Right hindlimb (tissue), 1 donor: ENCODE measurements around the gene GNG12.

ENCODE experiments used
- DNase-seq: peaks from one replicate; pipeline ENCODE4 v3.0.0-alpha.2; 2018

The GNG12 gene

DNA sequence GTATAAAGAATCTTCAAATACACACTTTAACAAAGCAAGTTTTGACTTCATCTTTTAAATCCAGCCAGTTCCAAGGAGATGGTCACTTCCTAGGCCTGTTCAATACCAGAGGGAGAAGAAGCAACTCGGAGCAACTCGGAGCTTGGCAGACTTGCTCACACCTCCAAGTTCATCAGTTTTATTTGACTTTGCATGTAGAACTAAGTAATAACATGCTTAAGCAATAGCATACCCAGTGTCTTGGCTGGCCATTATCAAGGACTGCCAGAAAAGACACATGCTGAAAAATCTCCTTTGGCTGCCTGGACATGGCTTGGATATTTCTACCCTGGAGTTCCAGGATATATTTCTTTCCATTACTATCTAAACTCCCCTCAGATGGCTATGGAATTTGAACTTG is 52.6 kb downstream of the GNG12 start:
- peak; percentile 31 for DNase-seq

DNA sequence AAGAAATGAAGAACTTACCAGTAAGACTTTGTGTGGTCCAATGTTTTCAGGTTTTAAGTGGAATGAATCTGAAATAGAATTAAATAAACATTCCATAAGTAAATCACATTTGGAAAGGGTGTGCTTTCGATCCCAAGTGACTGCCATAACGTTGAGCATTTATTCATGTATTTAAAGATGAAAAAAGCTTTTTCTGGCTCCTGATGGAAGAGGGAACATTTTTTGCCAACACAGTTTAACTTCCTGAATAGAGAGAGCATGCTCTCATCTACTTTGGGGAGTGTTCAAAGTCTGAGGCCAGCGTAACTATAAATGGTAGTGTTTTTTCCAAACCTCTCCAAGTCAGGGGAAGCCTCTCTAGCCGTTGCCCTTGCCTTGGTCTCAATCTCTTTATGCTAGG is 55.8 kb downstream of the GNG12 start:
- no peak for DNase-seq

DNA sequence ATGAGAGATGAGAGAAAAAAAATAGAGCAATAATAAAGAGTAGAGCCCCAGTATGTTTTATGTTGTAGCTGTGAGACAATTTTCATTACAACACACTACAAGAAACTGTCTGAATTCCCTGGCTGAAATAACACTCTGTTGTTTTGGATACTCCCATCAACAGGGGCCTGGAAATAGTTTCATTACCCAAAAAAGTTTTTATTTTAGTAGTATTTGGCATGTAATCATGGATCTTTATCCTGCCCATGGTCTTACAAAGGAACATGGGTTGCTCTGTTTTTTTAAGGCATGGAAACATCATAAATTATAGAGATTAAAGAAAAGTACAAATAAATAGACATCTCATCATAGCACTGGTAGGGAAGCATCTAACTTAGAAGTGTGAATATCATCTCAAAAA is 56.3 kb downstream of the GNG12 start:
- DNase-seq: no peak

DNA sequence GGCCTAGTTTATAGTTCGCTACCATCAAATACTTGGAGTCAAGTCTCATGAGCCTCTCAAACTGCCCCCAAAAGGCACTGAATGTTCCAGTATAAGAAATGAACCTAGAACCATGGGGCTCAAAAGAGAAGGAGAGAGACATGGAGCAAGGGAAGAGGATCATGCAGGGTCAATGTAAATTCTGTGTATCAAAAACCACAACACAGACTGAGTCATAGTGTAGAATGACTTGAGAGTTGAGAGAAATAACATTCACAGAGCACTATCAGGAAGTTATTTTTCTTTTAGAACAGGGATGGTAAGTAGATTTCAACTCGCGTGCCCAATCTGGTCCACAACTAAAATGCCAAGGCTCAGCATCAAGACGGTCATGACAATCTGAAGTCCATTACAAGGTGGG is 59.8 kb downstream of the GNG12 start:
- DNase-seq: no peak

DNA sequence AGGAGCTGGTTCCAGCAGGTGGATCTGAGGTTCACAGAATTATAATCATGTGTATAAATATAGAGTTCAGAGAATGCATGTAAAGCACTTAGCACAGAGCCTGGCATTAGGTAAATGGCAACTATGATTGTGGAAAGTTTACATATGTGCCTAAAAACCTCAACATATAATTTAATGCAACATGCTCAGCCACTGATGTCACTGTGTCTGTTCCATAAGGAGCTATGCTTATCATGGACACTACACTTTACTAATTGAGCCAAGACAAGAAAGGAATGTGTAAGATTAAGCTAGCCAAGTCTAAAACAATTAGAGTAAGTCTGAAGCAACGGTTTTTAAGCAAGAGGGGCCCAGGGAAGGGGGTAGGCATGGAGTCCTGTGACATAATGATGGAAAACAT is 61.5 kb downstream of the GNG12 start:
- peak; percentile 49 for DNase-seq

DNA sequence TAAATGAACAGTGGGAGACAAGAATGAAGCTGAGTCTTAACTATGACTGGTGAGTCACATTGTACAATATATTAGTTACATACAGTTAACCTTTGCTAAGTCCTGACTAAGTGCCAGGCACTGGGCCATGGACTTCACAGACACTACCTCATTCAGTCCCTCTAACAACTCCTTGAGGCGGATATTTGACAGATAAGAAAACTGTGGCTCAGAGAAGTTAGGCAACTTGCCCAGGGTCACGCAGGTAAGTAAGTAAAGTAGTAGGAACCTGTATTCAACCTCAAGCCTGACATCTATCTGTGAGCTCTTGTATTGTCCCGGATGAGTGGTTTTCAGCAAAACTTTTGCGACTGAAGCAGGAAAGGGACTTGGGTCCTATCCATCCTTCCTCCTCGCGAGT is 62.1 kb downstream of the GNG12 start:
- no peak for DNase-seq

DNA sequence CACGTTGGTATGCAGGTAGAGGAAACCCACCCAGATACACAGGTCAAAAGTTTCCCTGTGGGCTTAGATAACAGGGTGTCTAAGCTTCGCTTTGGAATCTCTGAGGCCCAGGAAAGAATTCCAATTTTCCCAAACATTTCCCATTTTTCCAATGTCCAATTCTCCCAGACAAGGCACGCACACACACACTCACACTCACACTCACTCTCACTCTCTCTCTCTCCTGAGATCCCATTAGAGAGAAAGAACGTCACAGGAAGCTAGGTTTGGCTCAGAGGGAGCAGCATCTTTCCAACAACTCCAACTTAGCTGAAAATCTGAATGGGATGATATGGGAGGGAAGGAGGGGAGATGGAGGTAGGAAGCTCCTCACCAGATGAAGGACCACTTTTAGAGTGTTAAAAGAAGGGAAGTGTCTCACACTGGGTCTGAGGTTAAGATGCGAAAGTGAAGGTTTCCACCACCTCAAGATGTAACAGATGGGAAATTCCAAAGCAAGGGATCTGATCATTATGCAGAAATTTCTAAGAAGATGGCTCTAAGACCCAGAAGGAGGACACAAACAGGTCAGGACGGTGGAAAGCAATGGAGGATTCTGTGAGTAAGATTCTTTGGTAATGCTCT is 63.5 kb downstream of the GNG12 start:
- no peak for DNase-seq

DNA sequence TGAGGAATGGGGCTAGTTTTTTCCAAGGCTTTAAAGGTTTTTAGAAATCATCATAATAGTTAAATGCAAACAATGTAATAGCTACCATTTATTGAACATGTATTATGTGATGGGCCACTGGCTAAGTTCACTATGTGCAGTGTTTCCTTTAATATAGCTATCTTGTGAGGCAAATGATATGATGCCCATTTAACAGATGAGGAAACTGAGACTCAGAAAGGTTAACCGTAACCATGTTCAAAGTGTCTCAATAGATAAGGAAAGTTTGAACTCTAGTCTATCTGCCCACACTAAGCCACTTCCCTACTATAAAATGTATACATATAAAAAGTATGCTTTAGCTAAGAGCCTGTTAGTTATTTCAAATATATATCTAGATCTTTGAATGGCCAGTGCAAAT is 64.8 kb downstream of the GNG12 start:
- no peak for DNase-seq

DNA sequence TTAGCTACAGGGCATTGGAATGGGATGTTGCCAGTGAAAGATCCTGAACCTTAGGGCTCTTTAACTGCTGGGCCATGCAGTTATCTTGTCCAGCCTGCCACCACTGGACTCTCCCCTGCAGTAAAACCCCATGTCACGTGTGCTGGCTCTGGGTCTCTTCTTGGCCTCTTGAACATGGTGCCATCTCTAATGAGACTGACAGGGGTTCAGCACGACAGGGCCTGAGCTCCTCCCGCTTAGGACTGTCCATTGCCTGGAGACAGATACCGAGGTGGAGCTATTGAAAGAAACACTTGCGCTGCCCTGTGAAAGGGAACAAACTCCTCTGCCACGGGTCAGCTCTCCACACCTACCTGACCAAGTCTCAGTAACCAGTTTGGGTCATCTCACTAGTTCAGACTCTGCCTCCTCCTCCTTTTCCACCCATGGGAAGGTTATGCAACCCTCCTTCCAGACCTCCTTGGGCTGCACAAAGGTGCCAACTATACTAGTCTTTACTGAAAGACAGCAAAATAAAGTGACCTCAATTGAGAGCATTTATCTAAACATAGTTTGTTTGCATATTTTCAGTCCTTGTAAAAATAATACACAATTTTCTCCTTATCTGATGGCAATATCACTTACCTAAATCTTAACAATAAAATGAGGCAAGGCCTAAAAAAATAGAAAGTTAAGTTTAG is 66.0 kb downstream of the GNG12 start:
- DNase-seq: no peak

DNA sequence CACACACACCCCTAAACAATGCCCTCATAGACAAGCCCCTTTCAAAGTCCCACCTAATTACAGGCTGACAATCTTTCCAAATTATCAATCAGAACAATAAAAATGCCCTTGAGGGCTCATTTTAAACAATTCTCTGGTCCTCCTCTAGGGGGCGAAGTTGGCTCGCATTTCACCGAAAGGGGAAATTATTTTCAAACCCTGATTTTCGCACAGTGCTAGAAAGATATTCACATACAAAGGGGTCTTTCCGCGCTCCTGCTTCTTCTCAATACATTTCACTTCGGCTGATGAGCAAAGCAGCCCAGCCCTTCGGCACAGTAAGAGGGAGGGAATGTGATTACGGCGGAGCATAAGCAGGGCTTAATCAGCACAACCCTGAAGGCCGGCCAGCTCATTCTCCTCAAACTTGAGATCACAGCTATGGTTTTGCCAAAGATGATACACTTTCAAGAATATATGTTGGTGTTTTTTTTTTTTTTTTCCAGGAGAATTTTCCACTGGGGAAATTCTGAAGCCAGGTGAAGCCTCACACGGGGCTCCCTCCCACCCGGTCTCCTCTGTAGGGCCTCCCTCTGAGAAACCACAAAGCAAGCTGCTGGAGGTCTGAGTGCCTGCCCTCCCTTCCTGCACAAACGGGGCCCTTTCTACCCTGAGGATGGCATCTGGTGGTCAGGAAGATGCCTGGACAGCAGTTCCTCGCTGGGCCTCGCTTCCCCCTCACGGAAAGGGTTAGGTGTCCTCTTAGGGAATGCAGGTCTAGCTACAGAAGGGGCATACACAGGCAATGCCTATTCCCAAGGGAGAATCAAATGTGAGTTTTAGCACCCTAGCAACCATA is 66.9 kb downstream of the GNG12 start:
- DNase-seq: peak; percentile 70

DNA sequence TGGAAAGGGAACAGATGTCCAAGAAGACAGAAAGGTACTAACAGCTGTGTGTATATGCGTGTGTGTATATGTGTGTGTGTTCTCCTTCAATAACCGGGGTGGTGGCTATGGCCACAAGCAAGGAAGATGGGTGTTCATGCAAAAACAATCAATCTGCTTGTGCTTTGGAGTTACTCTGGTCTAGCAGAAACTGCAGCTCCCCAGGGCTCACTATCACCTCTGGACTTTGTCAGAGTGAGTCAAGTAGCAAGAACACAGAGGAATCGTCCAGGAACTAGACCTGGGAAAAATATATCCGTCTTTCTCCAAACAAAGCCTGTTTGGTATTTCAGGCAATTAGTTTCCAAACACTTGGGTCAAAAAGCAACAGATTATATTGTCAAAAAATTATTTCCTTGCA is 68.6 kb downstream of the GNG12 start:
- DNase-seq: no peak

DNA sequence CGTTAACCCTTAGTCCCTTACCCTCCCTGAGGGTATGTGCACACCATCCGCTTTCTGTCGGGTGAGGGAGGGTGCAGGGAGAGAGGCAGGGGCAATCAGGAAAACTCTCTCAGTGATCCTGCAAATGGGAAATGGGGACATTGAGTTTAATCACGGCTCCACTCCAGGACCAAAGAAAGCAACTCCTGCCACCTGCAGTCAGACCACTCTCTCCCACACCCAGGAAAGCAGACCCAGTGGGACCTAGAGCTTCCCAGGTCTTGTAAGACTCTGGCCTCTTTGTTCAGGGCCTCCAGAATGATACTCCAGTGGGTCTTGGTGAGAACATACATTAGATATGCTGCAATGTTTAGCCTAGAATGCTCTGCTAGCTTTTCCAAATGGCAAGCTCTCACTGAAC is 71.5 kb downstream of the GNG12 start:
- no peak for DNase-seq

DNA sequence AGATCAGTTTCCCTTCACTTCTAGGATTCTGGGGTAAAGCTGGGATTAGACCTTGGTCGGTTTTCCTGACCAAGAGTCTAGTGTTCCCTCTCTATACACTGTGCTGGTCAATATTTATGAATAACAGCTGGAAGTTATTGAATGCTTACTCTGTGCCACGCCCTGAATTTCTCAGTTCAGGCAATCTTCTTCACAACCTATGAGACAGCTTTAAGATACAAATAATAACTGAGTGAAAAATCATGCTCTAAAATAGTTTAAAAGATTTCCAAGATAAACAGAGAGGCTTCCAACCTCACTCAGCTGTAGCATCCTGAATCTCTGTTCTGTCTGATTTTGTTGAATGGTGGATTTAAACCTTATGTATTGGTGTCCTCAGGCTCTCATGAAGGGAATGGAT is 72.2 kb downstream of the GNG12 start:
- no peak for DNase-seq

DNA sequence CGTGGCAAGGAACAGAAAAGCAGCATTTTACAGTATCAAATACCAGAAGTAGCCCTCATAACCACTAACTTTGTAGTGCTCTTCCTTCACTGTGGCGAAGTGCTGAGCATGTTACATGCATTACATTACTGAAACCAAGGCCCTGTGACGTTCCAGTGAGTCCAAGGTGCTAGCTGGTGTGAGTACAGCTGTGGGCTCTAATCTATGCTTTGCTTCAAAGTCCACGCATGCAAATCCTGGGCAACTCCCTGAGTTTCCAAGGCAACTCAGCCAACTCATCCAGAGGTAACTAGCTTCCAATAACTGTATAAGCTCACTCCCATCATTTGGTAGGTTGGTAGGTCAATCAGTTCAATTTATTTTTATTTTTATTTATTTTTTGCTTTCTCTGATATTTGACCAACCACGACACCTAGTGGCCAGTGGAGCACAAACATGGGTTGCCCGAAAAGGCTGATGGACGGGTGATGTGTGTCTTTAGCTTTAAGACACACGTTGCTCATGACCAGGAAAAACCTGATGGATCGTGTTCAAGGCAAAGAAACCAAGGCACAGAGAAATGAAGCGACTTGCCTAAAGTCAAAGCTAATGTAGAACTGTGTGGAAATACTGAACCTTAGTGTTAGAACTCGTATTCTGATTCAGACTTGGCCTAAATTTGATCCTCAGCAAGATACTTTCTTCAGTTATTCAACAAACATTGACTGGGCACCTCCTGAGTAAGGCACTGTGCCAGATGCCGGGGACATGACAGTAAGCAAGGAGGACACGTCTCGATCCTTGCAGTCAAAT is 73.0 kb downstream of the GNG12 start:
- DNase-seq: peak; percentile 57

DNA sequence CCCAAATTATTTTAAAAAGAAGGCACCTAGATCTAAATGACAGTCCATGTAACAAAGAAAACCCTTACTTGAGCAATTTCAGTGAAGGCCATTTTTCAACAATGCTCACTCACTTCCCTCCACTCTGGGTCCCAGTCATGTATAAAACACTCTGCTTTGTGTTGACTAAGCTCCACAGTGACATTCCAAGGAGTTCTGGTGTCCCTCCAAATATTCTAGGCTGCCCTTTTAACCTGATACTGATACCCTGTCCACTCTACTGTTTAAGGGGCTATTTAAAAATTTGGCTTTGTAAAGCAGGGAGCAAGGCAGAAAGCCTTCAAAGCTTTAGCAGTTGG is 73.6 kb downstream of the GNG12 start:
- DNase-seq: no peak

DNA sequence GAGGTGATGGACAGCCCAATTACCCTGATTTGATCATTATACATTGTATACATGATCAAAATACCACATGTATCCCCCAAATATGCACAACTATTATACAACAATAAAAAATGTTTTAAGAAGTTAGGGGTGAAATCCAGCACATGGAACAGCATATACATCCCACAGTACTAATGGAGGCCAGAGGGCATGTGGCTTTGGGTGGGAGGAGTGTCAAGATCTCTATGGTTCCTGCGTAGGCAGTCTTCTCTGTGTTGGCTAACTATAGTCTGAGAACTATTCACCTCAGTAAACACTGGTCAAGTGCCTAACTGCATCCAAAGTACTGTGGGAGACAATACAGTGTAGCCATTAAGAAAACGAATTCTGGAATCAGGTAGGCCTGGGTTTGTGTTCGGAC is 74.2 kb downstream of the GNG12 start:
- no peak for DNase-seq

DNA sequence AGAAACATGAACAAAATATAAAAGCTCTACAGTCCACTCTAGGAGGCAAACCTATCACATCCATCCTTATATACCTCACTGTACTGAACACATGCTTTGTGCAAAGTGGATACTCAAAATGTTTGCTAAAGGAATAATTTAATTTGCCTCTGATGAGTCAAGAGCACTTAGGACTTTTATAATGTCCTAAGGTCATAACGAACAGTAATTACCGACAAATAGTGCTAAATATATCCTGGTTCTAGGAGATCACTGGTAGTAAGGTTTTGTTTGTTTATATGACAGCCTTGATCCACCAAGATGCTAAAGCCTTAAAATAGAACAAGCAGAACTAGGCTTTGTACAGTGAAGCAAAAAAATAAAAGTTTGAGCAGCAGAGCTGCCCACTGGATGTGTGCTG is 77.6 kb downstream of the GNG12 start:
- DNase-seq: no peak

DNA sequence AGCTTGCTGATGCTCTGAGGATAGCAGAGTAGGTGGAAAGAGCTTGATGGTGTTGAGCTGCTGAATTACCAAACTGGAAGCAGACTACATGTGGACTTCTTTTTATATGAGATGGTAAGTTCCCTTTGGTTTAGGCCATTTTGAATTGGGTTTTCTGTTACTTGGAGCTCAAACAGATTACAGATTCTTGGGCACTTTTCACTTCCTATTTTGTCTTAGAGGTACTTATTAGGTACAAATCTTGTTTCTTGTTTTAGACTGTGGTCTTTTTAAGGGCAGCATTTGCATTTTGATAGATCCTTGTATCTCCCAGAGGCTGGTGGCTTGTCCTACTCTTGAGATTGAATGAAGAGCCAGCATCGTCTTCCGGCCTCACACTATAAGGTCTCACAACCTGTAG is 78.1 kb downstream of the GNG12 start:
- no peak for DNase-seq

DNA sequence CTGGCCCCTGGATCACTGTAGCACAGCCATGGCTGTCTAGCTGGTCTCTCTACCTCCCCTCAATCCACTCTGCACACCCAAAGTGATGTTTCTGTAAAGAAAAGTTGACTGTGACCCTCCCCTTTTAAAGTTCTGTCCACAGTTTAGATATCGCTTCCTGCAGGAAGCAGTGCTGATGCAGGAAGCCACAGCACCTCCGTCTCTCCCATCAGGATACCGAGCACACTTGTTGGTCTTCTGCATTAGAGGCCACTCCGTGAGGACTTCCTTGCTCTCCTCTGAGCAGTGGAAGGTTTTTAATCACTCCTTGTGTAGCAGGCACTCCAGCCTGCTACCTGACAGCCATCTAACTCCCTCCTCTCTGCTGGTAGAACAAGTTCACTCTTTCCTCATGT is 78.7 kb downstream of the GNG12 start:
- DNase-seq: no peak

DNA sequence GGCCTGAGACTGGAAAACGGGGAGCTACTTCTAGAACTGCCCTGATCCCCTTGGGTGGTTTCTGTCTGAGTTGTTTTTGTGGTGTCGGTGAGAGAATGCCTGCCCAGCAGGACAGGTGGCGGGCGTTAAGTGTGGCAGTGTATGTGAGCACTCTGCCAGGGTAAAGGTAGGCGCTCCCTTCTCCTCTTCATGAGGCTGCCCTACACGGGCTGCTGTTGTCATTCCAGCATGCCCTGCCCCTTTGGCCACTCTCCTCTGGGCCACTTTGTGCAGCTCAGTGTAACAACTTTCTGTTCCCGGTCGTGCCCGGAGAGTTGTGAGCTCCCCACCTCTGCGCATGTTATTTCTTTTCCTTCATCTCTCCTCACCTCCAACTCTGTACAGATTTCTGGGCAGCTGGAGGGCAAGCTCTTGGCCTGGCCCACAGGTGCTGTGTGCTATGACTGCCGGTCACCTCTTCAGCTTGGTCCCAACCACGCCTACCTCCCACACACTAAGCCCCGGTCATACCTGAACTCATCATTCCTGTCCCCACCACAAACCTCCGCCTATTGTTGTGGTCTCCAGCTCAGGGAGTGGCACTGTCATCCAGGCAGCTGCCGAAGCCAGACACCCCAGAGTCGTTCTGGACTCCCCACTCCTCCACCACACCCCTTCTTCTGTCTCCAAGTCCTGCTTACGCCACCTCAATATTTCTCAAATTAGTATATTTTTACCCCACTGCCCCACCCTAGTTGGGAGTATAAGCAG is 79.3 kb downstream of the GNG12 start:
- DNase-seq: no peak

DNA sequence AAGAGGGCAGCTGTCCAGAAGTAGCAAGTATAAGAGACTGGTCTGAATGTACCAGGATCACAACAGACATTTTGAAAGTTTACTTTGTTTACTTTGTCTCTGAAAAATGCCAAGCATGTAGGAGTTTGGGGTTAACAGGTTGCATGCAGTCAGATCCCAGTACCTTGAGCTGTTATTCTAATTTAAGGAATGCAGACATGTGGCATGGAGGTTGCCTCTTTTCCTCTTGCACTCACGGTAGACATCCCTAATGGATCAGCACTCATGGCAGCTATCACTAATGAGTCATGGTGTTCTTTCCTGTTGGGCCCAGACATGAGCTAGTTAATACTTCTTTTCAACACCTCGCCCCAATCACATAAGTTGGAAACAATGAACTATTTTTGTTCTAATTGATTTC is 81.0 kb downstream of the GNG12 start:
- no peak for DNase-seq

DNA sequence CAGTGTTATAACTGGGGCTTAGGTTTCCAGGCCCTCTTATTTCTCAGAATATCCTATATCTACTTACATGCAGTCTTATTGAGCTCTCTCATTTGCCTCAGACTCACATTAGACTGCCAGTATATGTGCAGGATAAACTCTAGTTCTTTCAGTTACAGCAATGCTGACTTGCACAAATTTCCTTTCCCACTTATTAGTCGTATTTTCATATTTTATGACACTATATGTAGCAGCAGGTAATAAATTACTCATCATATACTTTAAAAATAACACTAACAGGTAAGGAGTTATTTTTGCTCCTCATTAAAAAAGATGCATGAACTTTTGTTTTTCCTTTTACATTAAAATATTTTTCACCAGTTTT is 82.6 kb downstream of the GNG12 start:
- DNase-seq: no peak
